HFFc6 (cell line): Measurements from ENCODE around the gene HMHB1. TPM values are rescaled to one million over a fixed set of nuclear protein-coding genes. Genes with fewer than 3 reads are reported as not detected.

ENCODE experiments used
- DNase-seq: peaks from one replicate; pipeline ENCODE4 v3.0.0-alpha.2; 2018
- H3K27ac Mint-ChIP-seq: 2 replicates; pipeline ENCODE4 v1.8.0; 2020; ENCODE audit warnings: mild to moderate bottlenecking, mixed read lengths
- H3K27me3 Mint-ChIP-seq: 2 replicates; pipeline ENCODE4 v1.8.0; 2021; ENCODE audit warnings: mild to moderate bottlenecking, moderate library complexity, mixed read lengths; ENCODE audit not compliant: insufficient read depth
- H3K36me3 Mint-ChIP-seq: 2 replicates; pipeline ENCODE4 v1.8.0; 2021; ENCODE audit warnings: low read depth, mixed read lengths
- H3K4me1 Mint-ChIP-seq: 2 replicates; pipeline ENCODE4 v1.8.0; 2020; ENCODE audit warnings: low read depth, mixed read lengths
- H3K4me3 Mint-ChIP-seq: 2 replicates; pipeline ENCODE4 v1.8.0; 2020; ENCODE audit warnings: mild to moderate bottlenecking, moderate library complexity, mixed read lengths
- H3K9me3 Mint-ChIP-seq: 2 replicates; pipeline ENCODE4 v1.8.0; 2020; ENCODE audit warnings: mild to moderate bottlenecking, mixed read lengths
- total RNA-seq, 6 experiments: library from RNA; stranded (reverse); fragmentation: NEBNext Ultra II Directional; extraction: Animal tissue kit (Norgen Biotek cat#: 25700); gene quantifications; 2 replicates in 1 of 6; 3 replicates in 5 of 6; pipeline ENCODE4 v1.2.3, GENCODE V29; 2021
- TF ChIP-seq, protein P1 (sequence below): fragments of 200-600 bp; sonication (generic); IDR thresholded peaks from 2 replicates; pipeline ENCODE4 v1.5.0; 2021; ENCODE audit warnings: antibody characterized with exemption, mild to moderate bottlenecking

Gene HMHB1
- total RNA-seq, 6 experiments from 2014 or later: not detected

DNA sequence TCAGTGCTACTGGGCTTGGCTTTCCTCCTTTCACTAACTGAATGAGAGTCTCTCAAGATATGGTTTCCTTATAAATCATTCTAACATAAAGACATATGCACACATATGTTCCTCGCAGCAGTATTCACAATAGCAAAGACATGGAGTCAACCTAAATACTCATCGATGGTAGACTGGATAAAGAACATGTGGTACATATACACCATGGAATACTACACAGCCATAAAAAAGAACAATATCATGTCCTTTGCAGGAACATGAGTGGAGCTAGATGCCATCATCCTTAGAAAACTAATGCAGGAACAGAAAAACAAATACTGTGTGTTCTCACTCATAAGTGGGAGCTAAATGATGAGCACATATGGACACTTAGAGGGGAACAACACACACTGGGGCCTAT, 32.5 kb upstream of the HMHB1 start:
- TF ChIP-seq, protein P1, sequence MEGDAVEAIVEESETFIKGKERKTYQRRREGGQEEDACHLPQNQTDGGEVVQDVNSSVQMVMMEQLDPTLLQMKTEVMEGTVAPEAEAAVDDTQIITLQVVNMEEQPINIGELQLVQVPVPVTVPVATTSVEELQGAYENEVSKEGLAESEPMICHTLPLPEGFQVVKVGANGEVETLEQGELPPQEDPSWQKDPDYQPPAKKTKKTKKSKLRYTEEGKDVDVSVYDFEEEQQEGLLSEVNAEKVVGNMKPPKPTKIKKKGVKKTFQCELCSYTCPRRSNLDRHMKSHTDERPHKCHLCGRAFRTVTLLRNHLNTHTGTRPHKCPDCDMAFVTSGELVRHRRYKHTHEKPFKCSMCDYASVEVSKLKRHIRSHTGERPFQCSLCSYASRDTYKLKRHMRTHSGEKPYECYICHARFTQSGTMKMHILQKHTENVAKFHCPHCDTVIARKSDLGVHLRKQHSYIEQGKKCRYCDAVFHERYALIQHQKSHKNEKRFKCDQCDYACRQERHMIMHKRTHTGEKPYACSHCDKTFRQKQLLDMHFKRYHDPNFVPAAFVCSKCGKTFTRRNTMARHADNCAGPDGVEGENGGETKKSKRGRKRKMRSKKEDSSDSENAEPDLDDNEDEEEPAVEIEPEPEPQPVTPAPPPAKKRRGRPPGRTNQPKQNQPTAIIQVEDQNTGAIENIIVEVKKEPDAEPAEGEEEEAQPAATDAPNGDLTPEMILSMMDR: no peak
- H3K4me3 Mint-ChIP-seq: no peak overlapping the region
- H3K9me3 Mint-ChIP-seq: no peaks in the 10 kb centered on the region; the same call in 1 of the 2 replicates
- peaks cover 47% of the 10 kb centered on the region for H3K4me1 Mint-ChIP-seq
- H3K27ac Mint-ChIP-seq: no peak overlapping the region
- DNase-seq: no peak
- no peaks in the 10 kb centered on the region for H3K36me3 Mint-ChIP-seq
- no peaks in the 10 kb centered on the region for H3K27me3 Mint-ChIP-seq

DNA sequence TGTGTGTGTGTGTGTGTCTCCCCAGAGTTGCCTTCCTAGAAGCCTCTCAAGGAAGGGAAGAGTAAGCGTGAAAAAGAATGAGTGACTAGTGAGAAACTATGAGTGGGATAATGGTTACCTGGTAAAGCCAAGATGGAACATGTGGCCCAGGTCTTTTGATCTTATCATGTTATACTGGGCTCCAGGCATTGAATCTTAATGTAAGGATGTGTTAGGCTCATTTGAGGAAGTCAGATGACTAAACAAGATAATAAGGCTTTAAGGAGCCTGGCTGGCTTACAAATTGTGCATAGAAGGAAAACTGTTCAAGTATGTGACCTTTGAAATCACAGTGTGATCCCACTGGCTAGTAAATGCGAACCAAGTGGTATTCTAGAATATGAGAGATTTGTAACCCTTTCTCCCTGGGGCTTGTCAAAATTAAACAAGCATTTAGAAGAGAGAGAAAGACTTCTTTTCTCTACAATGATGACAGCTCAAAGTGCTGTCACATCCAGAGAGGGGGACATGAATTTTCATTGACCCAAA, 29.9 kb upstream of the HMHB1 start:
- Mint-ChIP-seq H3K27me3 (no peaks in the 10 kb centered on the region; the same call in 1 of the 2 replicates), H3K9me3 (no peaks in the 10 kb centered on the region; the same call in 1 of the 2 replicates), H3K4me1 (peaks cover 27% of the 10 kb centered on the region), H3K27ac (peak overlapping the region; percentile 4; the same call in 1 of the 2 replicates), H3K36me3 (no peaks in the 10 kb centered on the region), H3K4me3 (no peak overlapping the region)
- TF ChIP-seq, protein P1: no peak
- DNase-seq: peak; percentile 36

DNA sequence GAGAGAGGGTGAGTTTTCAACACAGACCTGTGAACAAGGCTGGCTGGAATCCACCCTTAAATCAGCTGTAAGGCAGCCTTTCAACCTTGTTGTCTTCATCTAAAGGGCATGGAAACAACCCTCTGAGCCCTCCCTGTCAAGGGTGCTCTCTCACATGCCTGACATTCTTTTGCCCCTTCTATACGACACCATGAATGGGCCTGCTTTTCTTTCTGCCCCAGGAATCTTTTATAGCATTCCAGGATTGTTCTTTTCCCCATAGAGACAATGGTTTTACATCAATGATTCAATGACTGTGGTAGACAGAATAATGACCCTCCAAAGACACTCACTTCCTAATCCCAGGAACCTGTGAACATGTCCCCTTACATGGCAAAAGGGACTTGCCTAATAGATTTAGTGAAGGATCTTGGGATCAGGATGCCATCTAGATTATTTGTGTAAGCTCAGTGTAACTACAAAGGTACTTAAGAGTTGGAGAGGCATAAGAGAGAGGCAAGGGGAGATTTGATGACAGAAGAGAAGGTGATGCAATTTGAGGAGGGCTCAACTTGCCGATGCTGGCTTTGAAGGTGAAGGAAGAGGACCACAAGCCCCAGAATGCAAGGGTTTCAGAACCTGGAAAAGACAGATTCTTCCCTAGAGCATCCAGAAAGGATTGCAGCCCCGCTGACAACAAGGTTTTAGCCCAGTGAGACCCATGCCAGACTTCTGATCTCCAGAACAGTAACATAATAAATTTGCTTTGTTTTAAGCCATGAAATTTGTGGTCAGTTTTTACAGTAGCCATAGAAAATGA, 29.2 kb upstream of the HMHB1 start:
- Mint-ChIP-seq H3K9me3 (no peaks in the 10 kb centered on the region; the same call in 1 of the 2 replicates), H3K4me3 (no peak overlapping the region), H3K36me3 (no peaks in the 10 kb centered on the region), H3K27ac (peak overlapping the region; percentile 4; the same call in 1 of the 2 replicates), H3K27me3 (no peaks in the 10 kb centered on the region; the same call in 1 of the 2 replicates), H3K4me1 (peaks cover 23% of the 10 kb centered on the region)
- DNase-seq: no peak
- TF ChIP-seq, protein P1: no peak

DNA sequence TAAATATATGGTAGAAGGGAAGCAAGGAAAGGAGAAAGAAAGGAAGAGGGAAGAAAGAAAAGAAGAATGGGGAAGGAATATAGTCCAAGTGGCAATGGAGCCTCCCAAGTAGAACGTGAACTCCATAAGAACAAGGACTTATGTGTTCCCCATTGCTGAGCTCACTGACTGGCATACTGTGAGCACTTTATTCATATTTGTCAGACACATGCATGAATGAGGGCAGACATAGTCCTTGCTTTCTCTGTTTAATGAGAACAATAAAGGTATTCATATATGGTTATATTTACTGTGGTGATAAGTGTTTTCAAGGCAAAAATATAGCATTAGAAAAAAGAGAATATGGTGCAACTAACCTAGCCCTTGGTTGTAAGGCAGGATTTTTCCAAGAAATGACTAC, 23.6 kb upstream of the HMHB1 start:
- DNase-seq: no peak
- H3K27me3 Mint-ChIP-seq: no peaks in the 10 kb centered on the region; the same call in 1 of the 2 replicates
- H3K4me1 Mint-ChIP-seq: peaks cover 2% of the 10 kb centered on the region; the same call in 1 of the 2 replicates
- no peak overlapping the region for H3K4me3 Mint-ChIP-seq
- H3K9me3 Mint-ChIP-seq: no peaks in the 10 kb centered on the region
- H3K27ac Mint-ChIP-seq: no peak overlapping the region
- TF ChIP-seq, protein P1: no peak
- H3K36me3 Mint-ChIP-seq: no peaks in the 10 kb centered on the region

DNA sequence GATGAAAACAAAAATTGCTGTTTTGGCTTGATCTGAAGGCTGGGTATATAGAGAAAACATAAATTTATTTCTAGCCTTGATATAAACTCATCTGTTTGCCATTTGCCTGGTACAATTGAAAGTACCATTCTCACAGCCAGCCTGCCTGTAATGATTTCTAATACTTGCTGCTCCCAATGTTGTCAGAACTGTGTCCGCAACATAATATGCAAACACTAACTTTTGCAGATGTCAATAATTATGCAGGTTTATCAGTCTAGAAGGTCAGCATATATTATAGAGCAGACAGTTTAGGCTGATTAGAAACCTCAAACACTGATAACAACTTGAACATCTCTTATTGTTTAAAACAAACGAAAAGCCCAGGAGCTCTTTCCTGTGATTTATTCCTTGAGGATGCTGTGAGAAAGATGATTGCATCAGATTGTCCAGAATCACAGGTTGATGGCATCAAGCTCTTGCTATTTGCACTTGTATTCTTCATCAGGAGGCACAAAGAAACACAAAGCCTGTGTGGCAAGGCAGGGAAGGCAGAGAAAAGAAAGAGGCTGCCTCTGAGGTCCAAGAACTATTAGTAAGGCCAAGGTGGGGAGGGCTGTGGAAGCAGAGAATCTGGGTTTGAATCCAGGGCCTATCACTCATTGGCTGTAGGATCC, 21.4 kb upstream of the HMHB1 start:
- Mint-ChIP-seq H3K36me3 (no peaks in the 10 kb centered on the region), H3K4me1 (no peaks in the 10 kb centered on the region), H3K4me3 (no peak overlapping the region), H3K27ac (no peak overlapping the region), H3K27me3 (no peaks in the 10 kb centered on the region; the same call in 1 of the 2 replicates), H3K9me3 (no peaks in the 10 kb centered on the region)
- TF ChIP-seq, protein P1: no peak
- no peak for DNase-seq
